GM10248 (cell line): ENCODE measurements around the gene ITM2C.

ENCODE experiments used
- CTCF ChIA-PET: fragments of 300-600 bp; sonication (Branson Sonifier 250); formaldehyde crosslinking; extraction: SDS; loops from one replicate; lab custom pipeline; 2021; ENCODE audit warnings: antibody characterized with exemption; lab: Yijun Ruan, JAX
- POLR2A ChIA-PET: fragments of 350-650 bp; sonication (Branson Sonifier 250); formaldehyde crosslinking; extraction: SDS; loops from one replicate; lab custom pipeline; 2020; ENCODE audit warnings: antibody characterized with exemption; lab: Yijun Ruan, JAX
- DNase-seq: peaks from one replicate; pipeline ENCODE4 v3.0.0; 2012; ENCODE audit errors: extremely low spot score
- TF ChIP-seq, protein P1 (sequence below): IDR thresholded peaks from 2 replicates; pipeline ENCODE4 v1.5.1; 2012; ENCODE audit warnings: mild to moderate bottlenecking, low read depth; ENCODE audit errors: extremely low read depth, missing control alignments, control extremely low read depth

The ITM2C gene

GRCh38 chr2:230866756-230867523 lies 2.2 kb downstream of the ITM2C start:
- no peak for DNase-seq
- ChIA-PET POLR2A (no interaction called here), CTCF (interaction anchor here (0.6 to 4.0 kb wide), 9 partner anchors 9 to 121 kb away, joined by 3 to 35 read pairs (median 6); no protein-coding TSS in a partner anchor)
- TF ChIP-seq, protein P1, sequence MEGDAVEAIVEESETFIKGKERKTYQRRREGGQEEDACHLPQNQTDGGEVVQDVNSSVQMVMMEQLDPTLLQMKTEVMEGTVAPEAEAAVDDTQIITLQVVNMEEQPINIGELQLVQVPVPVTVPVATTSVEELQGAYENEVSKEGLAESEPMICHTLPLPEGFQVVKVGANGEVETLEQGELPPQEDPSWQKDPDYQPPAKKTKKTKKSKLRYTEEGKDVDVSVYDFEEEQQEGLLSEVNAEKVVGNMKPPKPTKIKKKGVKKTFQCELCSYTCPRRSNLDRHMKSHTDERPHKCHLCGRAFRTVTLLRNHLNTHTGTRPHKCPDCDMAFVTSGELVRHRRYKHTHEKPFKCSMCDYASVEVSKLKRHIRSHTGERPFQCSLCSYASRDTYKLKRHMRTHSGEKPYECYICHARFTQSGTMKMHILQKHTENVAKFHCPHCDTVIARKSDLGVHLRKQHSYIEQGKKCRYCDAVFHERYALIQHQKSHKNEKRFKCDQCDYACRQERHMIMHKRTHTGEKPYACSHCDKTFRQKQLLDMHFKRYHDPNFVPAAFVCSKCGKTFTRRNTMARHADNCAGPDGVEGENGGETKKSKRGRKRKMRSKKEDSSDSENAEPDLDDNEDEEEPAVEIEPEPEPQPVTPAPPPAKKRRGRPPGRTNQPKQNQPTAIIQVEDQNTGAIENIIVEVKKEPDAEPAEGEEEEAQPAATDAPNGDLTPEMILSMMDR, result no peak

DNA sequence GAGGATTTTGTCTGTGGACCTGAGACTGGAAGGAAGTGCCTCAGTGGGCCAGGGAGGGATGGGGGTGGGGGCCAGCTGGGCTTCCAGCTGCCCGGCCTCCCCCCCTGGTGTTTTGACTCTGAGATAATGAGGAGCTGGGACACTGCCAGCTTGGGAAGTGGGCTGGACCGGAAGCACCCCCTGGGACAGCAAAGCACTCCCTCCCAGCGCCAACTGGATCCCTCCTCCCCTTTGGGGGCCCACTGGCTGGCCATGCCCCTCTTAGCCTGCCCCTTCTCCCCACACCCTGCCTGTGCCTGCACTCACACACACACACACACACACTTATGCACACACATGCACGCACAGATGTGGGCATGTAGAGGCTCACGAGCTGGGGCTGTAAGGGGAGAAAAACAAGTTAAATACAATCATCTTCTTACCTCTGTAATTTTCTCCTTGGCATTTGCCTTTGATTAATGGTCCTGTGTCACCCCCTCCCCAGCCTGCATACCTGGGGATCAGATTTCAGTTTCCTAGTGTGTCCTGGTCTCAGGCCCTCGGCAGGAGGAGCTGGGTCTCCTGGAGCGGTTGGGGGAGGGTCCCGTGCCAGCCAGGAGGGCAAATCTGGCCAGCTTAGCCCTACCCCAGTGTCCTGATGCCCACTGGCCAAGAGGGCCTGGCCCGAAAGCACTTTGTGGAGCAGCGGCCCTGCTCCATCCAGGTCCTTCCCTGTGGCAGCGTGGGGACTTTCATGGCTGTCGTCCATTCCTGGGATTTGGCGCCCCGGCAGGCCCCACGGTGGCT lies 3.6 kb downstream of the ITM2C start:
- ChIA-PET POLR2A (interaction anchor here (0.7 kb wide), 1 partner anchor 138 kb away, joined by 3 read pairs; no protein-coding TSS in a partner anchor), CTCF (interaction anchor here (1.0 to 2.7 kb wide), 5 partner anchors 19 to 124 kb away, joined by 3 to 11 read pairs (median 3); no protein-coding TSS in a partner anchor)
- DNase-seq, result no peak
- TF ChIP-seq, protein P1, result no peak

- DNase-seq, result no peak
- ChIA-PET CTCF (interaction anchor here (1.0 to 1.6 kb wide), 6 partner anchors 20 to 123 kb away, joined by 3 to 4 read pairs (median 3); no protein-coding TSS in a partner anchor), POLR2A (no interaction called here)
- TF ChIP-seq, protein P1, result no peak
Observed at GRCh38 chr2:230868947-230869913, 4.5 kb downstream of the ITM2C start.

- peak; percentile 10 for DNase-seq
- TF ChIP-seq, protein P1, result no peak
- ChIA-PET POLR2A (no interaction called here), CTCF (interaction anchor here (1.0 to 2.8 kb wide), 5 partner anchors 22 to 117 kb away, joined by 3 to 13 read pairs (median 4); no protein-coding TSS in a partner anchor)
Observed at GRCh38 chr2:230869914-230870543, 5.3 kb downstream of the ITM2C start.

- DNase-seq, result peak; percentile 19
- TF ChIP-seq, protein P1, result no peak
- ChIA-PET POLR2A (no interaction called here), CTCF (interaction anchor here (0.6 to 2.8 kb wide), 9 partner anchors 15 to 116 kb away, joined by 3 to 13 read pairs (median 4); no protein-coding TSS in a partner anchor)
Observed at GRCh38 chr2:230870544-230871360, 6.0 kb downstream of the ITM2C start.
